AG04450 (cell line): Measurements from ENCODE around the gene CTU1. TPM values are rescaled to one million over a fixed set of nuclear protein-coding genes. Genes with fewer than 3 reads are reported as not detected.

Experiments used
- CTCF ChIA-PET: fragments of 300-600, 350-600 bp; formaldehyde crosslinking; extraction: SDS; loops from one replicate; lab custom pipeline; 2022; ENCODE audit warnings: antibody characterized with exemption, inconsistent platforms; lab: Charles Lee
- POLR2A ChIA-PET: fragments of 350-600 bp; formaldehyde crosslinking; extraction: SDS; loops from one replicate; lab custom pipeline; 2021; ENCODE audit warnings: antibody characterized with exemption, inconsistent platforms; lab: Yijun Ruan, JAX
- DNase-seq: peaks from one replicate; pipeline ENCODE4 v3.0.0-alpha.2; 2011; ENCODE audit warnings: low read depth, low spot score
- H3K27ac ChIP-seq: one replicate; pipeline ENCODE4 v1.5.1; 2012; ENCODE audit warnings: low read depth, low read length, control low read depth
- H3K27me3 ChIP-seq: one replicate; pipeline ENCODE4 v1.6.0; 2012; ENCODE audit warnings: low read length; ENCODE audit not compliant: control insufficient read depth, insufficient read depth
- H3K4me3 ChIP-seq: 2 replicates; pipeline ENCODE4 v1.5.1; 2011; ENCODE audit warnings: mild to moderate bottlenecking, low read depth, low read length, control low read depth
- H3K9me3 ChIP-seq: 2 replicates; pipeline ENCODE4 v1.5.1; 2012; ENCODE audit warnings: low read length; ENCODE audit not compliant: control insufficient read depth, insufficient read depth
- CTCF ChIP-seq: IDR thresholded peaks from 2 replicates; pipeline ENCODE4 v1.5.1; 2011; ENCODE audit warnings: low read depth, low read length, control low read depth, inconsistent platforms
- polyA plus RNA-seq: library from polyadenylated mRNA; depleted of rRNA; stranded (reverse); fragments of >200 nt; gene quantifications from 2 replicates; pipeline ENCODE4 v1.2.3, GENCODE V29; 2011

Gene CTU1
- polyA plus RNA-seq, 1 experiment, result 1.7 TPM

GRCh38 chr19:51116736-51117286, 8.6 kb upstream of the CTU1 start:
- no peaks in the 10 kb centered on the region for H3K9me3 ChIP-seq
- TF ChIP-seq CTCF, result no peak
- H3K27me3 ChIP-seq, result peaks cover 20% of the 10 kb centered on the region
- H3K27ac ChIP-seq, result no peak overlapping the region
- CTCF ChIA-PET, result no interaction called here
- no peak for DNase-seq
- POLR2A ChIA-PET, result no interaction called here
- H3K4me3 ChIP-seq, result no peak overlapping the region

- TF ChIP-seq CTCF, result no peak
- POLR2A ChIA-PET, result no interaction called here
Measured at GRCh38 chr19:51114087-51114729, 6.0 kb upstream of the CTU1 start.

GRCh38 chr19:51111606-51112005, 3.4 kb upstream of the CTU1 start:
- Histone ChIP-seq H3K4me3 (no peak overlapping the region), H3K27ac (no peak overlapping the region), H3K27me3 (peaks cover 20% of the 10 kb centered on the region), H3K9me3 (no peaks in the 10 kb centered on the region)
- ChIA-PET POLR2A (no interaction called here), CTCF (no interaction called here)
- TF ChIP-seq CTCF, result peak; percentile 32
- no peak for DNase-seq

More at GRCh38 chr19:51114087-51114729, 6.0 kb upstream of the CTU1 start:
- DNase-seq, result no peak
- H3K4me3 ChIP-seq, result no peak overlapping the region
- H3K9me3 ChIP-seq, result no peaks in the 10 kb centered on the region
- CTCF ChIA-PET, result no interaction called here
- H3K27ac ChIP-seq, result no peak overlapping the region
- peaks cover 20% of the 10 kb centered on the region for H3K27me3 ChIP-seq

GRCh38 chr19:51110666-51110971, 2.4 kb upstream of the CTU1 start:
- Histone ChIP-seq H3K27me3 (peaks cover 20% of the 10 kb centered on the region), H3K27ac (no peak overlapping the region), H3K9me3 (no peaks in the 10 kb centered on the region), H3K4me3 (no peak overlapping the region)
- ChIA-PET CTCF (no interaction called here), POLR2A (no interaction called here)
- no peak for DNase-seq
- no peak for TF ChIP-seq CTCF

GRCh38 chr19:51108805-51109146, 567 bp upstream of the CTU1 start:
- DNase-seq, result no peak
- Histone ChIP-seq H3K4me3 (peak overlapping the region; percentile 76), H3K27ac (no peak overlapping the region), H3K9me3 (no peaks in the 10 kb centered on the region), H3K27me3 (peaks cover 9% of the 10 kb centered on the region)
- 0 out of 2 replicates have a peak, but pooled peaks have one; percentile 15 for TF ChIP-seq CTCF
- POLR2A ChIA-PET, result no interaction called here
- CTCF ChIA-PET, result interaction anchor here (0.6 kb wide), 1 partner anchor 14 kb away, joined by 3 read pairs; no protein-coding TSS in a partner anchor
